WTC11 (cell line): ENCODE results near the gene TMEM156. TPM values are rescaled to one million over a fixed set of nuclear protein-coding genes. Genes with fewer than 3 reads are reported as not detected.
"Not testable (repeated sequence)": the region's sequence is repeated elsewhere in the genome, so short reads cannot be mapped to it uniquely, and the experiment has no call there.

Experiments
- ATAC-seq: fragments of 200-7000 bp; cut with Tn5 transposase; 2 replicates; pipeline ENCODE4 v1.10.0; 2021; ENCODE audit warnings: mild to moderate bottlenecking, moderate library complexity
- CTCF ChIA-PET: fragments of 300-600 bp; sonication (Branson Sonifier 250); formaldehyde crosslinking; loops from one replicate; lab custom pipeline; 2021; ENCODE audit warnings: antibody characterized with exemption; lab: Charles Lee
- POLR2A ChIA-PET: fragments of 350-600 bp; sonication (Branson Sonifier 250); formaldehyde crosslinking; loops from one replicate; lab custom pipeline; 2021; ENCODE audit warnings: antibody characterized with exemption; lab: Charles Lee
- DNase-seq: peaks from one replicate; pipeline ENCODE4 v3.0.0; 2021; ENCODE audit warnings: low spot score
- H3K27ac Mint-ChIP-seq: 2 replicates; pipeline ENCODE4 v1.8.0; 2021; ENCODE audit warnings: mixed read lengths
- H3K27me3 Mint-ChIP-seq: 2 replicates; pipeline ENCODE4 v1.8.0; 2021; ENCODE audit warnings: low read depth, mild to moderate bottlenecking, moderate library complexity, mixed read lengths
- H3K36me3 Mint-ChIP-seq: 2 replicates; pipeline ENCODE4 v1.8.0; 2021; ENCODE audit warnings: mixed read lengths
- H3K4me1 Mint-ChIP-seq: 2 replicates; pipeline ENCODE4 v1.8.0; 2022; ENCODE audit warnings: mixed read lengths
- H3K4me3 Mint-ChIP-seq: 2 replicates; pipeline ENCODE4 v1.8.0; 2021; ENCODE audit warnings: mild to moderate bottlenecking, moderate library complexity, mixed read lengths
- H3K9me3 Mint-ChIP-seq: 2 replicates; pipeline ENCODE4 v1.8.0; 2021; ENCODE audit warnings: mixed read lengths
- CREB1 ChIP-seq: sonication (generic); formaldehyde crosslinking; IDR thresholded peaks from 2 replicates; pipeline ENCODE4 v1.8.0; 2023; ENCODE audit warnings: mild to moderate bottlenecking, missing genetic modification reagents
- GRHL2 ChIP-seq: fragments of 250-450 bp; sonication (Bioruptor Pico); IDR thresholded peaks from 2 replicates; pipeline ENCODE4 v1.8.0; 2022; ENCODE audit warnings: mild to moderate bottlenecking, moderate library complexity; ENCODE audit not compliant: insufficient replicate concordance, severe bottlenecking
- GTF2I ChIP-seq: fragments of 250-450 bp; sonication (Bioruptor Pico); conservative IDR thresholded peaks from 2 replicates; pipeline ENCODE4 v1.4.0; 2021; ENCODE audit warnings: mild to moderate bottlenecking
- HMGA2 ChIP-seq: fragments of 250-450 bp; sonication (Bioruptor Pico); IDR thresholded peaks from 2 replicates; pipeline ENCODE4 v1.4.0; 2021; ENCODE audit warnings: mild to moderate bottlenecking, moderate library complexity
- IRF2 ChIP-seq: sonication (generic); formaldehyde crosslinking; IDR thresholded peaks from 2 replicates; pipeline ENCODE4 v1.8.0; 2022; ENCODE audit warnings: low read depth, missing genetic modification reagents, borderline replicate concordance
- JUN ChIP-seq: sonication (generic); formaldehyde crosslinking; IDR thresholded peaks from 2 replicates; pipeline ENCODE4 v1.8.0; 2023; ENCODE audit warnings: mild to moderate bottlenecking, missing genetic modification reagents
- NFATC4 ChIP-seq: fragments of 250-450 bp; sonication (Bioruptor Pico); IDR thresholded peaks from 2 replicates; pipeline ENCODE4 v1.9.0; 2021; ENCODE audit warnings: mild to moderate bottlenecking
- NR3C1 ChIP-seq: sonication (generic); formaldehyde crosslinking; conservative IDR thresholded peaks from 2 replicates; pipeline ENCODE4 v1.8.1; 2023; ENCODE audit warnings: low read depth, mild to moderate bottlenecking, missing genetic modification reagents
- SMAD3 ChIP-seq: sonication (generic); formaldehyde crosslinking; IDR thresholded peaks from 2 replicates; pipeline ENCODE4 v1.8.0; 2022; ENCODE audit warnings: missing genetic modification reagents, mild to moderate bottlenecking, borderline replicate concordance
- SP1 ChIP-seq: sonication (generic); formaldehyde crosslinking; conservative IDR thresholded peaks from 2 replicates; pipeline ENCODE4 v1.8.1; 2022; ENCODE audit warnings: missing genetic modification reagents
- ZNF232 ChIP-seq: sonication (generic); formaldehyde crosslinking; IDR thresholded peaks from 2 replicates; pipeline ENCODE4 v1.8.0; 2022; ENCODE audit warnings: mild to moderate bottlenecking, missing genetic modification reagents
- ZNF263 ChIP-seq: sonication (generic); formaldehyde crosslinking; IDR thresholded peaks from 2 replicates; pipeline ENCODE4 v1.8.1; 2022; ENCODE audit warnings: low read depth, mild to moderate bottlenecking, moderate library complexity, missing genetic modification reagents
- total RNA-seq: library from RNA; stranded (reverse); gene quantifications from 3 replicates; pipeline ENCODE4 v1.2.3, GENCODE V29; 2021
- TF ChIP-seq, protein P1 (sequence below): sonication (generic); formaldehyde crosslinking; IDR thresholded peaks from 2 replicates; pipeline ENCODE4 v1.8.0; 2022; ENCODE audit warnings: mild to moderate bottlenecking, missing genetic modification reagents
- TF ChIP-seq, protein P2 (sequence below): sonication (generic); formaldehyde crosslinking; IDR thresholded peaks from 2 replicates; pipeline ENCODE4 v1.8.0; 2023; ENCODE audit warnings: mild to moderate bottlenecking, missing genetic modification reagents
- TF ChIP-seq, protein P3 (sequence below): sonication (generic); formaldehyde crosslinking; IDR thresholded peaks from 2 replicates; pipeline ENCODE4 v1.8.1; 2023; ENCODE audit warnings: mild to moderate bottlenecking, moderate library complexity, missing genetic modification reagents
- TF ChIP-seq, protein P4 (sequence below): fragments of 250-450 bp; sonication (Bioruptor Pico); IDR thresholded peaks from 2 replicates; pipeline ENCODE4 v1.9.0; 2021; ENCODE audit warnings: mild to moderate bottlenecking
- TF ChIP-seq, protein P5 (sequence below): sonication (generic); formaldehyde crosslinking; IDR thresholded peaks from 2 replicates; pipeline ENCODE4 v1.8.0; 2022; ENCODE audit warnings: missing genetic modification reagents
- TF ChIP-seq, protein P6 (sequence below): fragments of 250-450 bp; sonication (Bioruptor Pico); IDR thresholded peaks from 2 replicates; pipeline ENCODE4 v1.9.0; 2021; ENCODE audit warnings: mild to moderate bottlenecking
- TF ChIP-seq, protein P7 (sequence below): sonication (generic); formaldehyde crosslinking; IDR thresholded peaks from 2 replicates; pipeline ENCODE4 v1.8.1; 2023; ENCODE audit warnings: mild to moderate bottlenecking, missing genetic modification reagents, moderate library complexity

Gene TMEM156
- total RNA-seq, 1 experiment from 2014 or later = 0.24 TPM

DNA sequence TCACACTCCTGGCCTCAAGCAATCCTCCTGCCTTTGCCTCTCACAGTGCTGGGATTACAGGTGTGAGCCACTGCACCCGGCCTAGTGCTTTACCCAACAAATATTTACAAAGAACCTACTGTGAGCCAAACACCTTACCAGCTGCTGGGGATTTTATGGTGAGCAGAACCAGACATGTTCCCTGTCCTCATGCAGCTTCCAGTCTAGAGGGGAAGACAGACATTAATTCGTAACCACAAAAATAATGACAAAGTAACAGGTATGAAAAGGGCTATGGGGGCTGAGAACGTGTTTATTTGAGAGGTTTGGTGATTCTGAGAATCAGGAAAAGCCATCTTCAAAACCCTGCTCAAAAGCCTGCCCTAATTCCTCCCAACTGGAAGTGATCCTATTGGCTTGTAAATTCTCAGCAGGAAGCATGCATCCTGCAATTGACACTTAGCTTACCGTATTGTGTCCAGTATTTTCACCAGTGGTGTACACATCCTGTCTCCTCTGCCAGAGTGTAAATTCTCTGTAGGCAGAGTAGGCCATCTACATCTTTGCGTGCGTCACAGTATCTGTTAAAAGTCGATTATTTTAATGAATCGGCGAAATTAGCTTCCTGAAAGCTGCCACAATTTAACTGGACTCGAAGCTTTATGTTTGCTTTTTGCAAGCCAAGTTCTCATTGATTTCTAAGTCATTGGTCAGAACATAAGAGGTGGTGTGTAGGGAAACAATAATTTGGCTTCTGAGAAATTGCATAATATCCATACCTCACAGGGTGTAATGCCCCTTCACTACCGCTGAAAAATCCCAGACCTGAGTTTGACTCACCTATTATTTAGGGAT lies 67.0 kb downstream of the TMEM156 start:
- ChIA-PET POLR2A (interaction anchor here (0.5 kb wide), 1 partner anchor 94 kb away, joined by 3 read pairs; no protein-coding TSS in a partner anchor), CTCF (no interaction called here)
- H3K27ac Mint-ChIP-seq = no peak overlapping the region

DNA sequence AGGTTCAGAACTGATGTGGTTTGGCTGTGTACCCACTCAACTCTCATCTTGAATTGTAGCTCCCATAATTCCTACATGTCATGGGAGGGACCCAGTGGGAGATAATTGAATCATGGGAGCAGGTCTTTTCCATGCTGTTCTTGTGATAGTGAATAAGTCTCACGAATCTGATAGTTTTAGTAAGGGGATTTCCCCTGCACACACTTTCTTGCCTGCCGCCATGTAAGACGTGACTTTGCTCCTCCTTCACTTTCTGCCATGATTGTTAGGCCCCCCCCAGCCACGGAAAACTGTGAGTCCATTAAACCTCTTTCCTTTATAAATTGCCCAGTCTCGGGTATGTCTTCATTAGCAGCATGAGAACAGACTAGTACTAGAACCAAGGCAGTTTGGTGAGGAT lies 73.0 kb downstream of the TMEM156 start:
- H3K4me3 Mint-ChIP-seq, DNase-seq, ATAC-seq, POLR2A ChIA-PET, H3K27me3 Mint-ChIP-seq, H3K36me3 Mint-ChIP-seq, H3K27ac Mint-ChIP-seq, H3K4me1 Mint-ChIP-seq, CTCF ChIA-PET: not testable (repeated sequence)
- H3K9me3 Mint-ChIP-seq = peaks cover 16% of the 10 kb centered on the region

More for the DNA sequence above, 67.0 kb downstream of the TMEM156 start:
- Mint-ChIP-seq H3K27me3 (no peaks in the 10 kb centered on the region), H3K9me3 (peaks cover 12% of the 10 kb centered on the region), H3K4me3 (no peak overlapping the region), H3K36me3 (no peaks in the 10 kb centered on the region)
- TF ChIP-seq ZNF263 (CRISPR knock-in tag) (no peak), JUN (CRISPR knock-in tag) (no peak), NR3C1 (CRISPR knock-in tag) (no peak), GTF2I (no peak), GRHL2 (CRISPR knock-in tag) (no peak), SMAD3 (CRISPR knock-in tag) (no peak), SP1 (CRISPR knock-in tag) (no peak), CREB1 (no peak), ZNF232 (no peak), IRF2 (CRISPR knock-in tag) (no peak), NFATC4 (CRISPR knock-in tag) (no peak), HMGA2 (CRISPR knock-in tag) (no peak)
- TF ChIP-seq, protein P1, sequence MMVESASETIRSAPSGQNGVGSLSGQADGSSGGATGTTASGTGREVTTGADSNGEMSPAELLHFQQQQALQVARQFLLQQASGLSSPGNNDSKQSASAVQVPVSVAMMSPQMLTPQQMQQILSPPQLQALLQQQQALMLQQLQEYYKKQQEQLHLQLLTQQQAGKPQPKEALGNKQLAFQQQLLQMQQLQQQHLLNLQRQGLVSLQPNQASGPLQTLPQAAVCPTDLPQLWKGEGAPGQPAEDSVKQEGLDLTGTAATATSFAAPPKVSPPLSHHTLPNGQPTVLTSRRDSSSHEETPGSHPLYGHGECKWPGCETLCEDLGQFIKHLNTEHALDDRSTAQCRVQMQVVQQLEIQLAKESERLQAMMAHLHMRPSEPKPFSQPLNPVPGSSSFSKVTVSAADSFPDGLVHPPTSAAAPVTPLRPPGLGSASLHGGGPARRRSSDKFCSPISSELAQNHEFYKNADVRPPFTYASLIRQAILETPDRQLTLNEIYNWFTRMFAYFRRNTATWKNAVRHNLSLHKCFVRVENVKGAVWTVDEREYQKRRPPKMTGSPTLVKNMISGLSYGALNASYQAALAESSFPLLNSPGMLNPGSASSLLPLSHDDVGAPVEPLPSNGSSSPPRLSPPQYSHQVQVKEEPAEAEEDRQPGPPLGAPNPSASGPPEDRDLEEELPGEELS (CRISPR knock-in tag) = no peak
- TF ChIP-seq, protein P2, sequence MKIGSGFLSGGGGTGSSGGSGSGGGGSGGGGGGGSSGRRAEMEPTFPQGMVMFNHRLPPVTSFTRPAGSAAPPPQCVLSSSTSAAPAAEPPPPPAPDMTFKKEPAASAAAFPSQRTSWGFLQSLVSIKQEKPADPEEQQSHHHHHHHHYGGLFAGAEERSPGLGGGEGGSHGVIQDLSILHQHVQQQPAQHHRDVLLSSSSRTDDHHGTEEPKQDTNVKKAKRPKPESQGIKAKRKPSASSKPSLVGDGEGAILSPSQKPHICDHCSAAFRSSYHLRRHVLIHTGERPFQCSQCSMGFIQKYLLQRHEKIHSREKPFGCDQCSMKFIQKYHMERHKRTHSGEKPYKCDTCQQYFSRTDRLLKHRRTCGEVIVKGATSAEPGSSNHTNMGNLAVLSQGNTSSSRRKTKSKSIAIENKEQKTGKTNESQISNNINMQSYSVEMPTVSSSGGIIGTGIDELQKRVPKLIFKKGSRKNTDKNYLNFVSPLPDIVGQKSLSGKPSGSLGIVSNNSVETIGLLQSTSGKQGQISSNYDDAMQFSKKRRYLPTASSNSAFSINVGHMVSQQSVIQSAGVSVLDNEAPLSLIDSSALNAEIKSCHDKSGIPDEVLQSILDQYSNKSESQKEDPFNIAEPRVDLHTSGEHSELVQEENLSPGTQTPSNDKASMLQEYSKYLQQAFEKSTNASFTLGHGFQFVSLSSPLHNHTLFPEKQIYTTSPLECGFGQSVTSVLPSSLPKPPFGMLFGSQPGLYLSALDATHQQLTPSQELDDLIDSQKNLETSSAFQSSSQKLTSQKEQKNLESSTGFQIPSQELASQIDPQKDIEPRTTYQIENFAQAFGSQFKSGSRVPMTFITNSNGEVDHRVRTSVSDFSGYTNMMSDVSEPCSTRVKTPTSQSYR (CRISPR knock-in tag) = no peak
- TF ChIP-seq, protein P3, sequence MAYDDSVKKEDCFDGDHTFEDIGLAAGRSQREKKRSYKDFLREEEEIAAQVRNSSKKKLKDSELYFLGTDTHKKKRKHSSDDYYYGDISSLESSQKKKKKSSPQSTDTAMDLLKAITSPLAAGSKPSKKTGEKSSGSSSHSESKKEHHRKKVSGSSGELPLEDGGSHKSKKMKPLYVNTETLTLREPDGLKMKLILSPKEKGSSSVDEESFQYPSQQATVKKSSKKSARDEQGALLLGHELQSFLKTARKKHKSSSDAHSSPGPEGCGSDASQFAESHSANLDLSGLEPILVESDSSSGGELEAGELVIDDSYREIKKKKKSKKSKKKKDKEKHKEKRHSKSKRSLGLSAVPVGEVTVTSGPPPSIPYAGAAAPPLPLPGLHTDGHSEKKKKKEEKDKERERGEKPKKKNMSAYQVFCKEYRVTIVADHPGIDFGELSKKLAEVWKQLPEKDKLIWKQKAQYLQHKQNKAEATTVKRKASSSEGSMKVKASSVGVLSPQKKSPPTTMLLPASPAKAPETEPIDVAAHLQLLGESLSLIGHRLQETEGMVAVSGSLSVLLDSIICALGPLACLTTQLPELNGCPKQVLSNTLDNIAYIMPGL (CRISPR knock-in tag) = no peak
- TF ChIP-seq, protein P4, sequence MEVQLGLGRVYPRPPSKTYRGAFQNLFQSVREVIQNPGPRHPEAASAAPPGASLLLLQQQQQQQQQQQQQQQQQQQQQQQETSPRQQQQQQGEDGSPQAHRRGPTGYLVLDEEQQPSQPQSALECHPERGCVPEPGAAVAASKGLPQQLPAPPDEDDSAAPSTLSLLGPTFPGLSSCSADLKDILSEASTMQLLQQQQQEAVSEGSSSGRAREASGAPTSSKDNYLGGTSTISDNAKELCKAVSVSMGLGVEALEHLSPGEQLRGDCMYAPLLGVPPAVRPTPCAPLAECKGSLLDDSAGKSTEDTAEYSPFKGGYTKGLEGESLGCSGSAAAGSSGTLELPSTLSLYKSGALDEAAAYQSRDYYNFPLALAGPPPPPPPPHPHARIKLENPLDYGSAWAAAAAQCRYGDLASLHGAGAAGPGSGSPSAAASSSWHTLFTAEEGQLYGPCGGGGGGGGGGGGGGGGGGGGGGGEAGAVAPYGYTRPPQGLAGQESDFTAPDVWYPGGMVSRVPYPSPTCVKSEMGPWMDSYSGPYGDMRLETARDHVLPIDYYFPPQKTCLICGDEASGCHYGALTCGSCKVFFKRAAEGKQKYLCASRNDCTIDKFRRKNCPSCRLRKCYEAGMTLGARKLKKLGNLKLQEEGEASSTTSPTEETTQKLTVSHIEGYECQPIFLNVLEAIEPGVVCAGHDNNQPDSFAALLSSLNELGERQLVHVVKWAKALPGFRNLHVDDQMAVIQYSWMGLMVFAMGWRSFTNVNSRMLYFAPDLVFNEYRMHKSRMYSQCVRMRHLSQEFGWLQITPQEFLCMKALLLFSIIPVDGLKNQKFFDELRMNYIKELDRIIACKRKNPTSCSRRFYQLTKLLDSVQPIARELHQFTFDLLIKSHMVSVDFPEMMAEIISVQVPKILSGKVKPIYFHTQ (CRISPR knock-in tag) = no peak
- TF ChIP-seq, protein P5, sequence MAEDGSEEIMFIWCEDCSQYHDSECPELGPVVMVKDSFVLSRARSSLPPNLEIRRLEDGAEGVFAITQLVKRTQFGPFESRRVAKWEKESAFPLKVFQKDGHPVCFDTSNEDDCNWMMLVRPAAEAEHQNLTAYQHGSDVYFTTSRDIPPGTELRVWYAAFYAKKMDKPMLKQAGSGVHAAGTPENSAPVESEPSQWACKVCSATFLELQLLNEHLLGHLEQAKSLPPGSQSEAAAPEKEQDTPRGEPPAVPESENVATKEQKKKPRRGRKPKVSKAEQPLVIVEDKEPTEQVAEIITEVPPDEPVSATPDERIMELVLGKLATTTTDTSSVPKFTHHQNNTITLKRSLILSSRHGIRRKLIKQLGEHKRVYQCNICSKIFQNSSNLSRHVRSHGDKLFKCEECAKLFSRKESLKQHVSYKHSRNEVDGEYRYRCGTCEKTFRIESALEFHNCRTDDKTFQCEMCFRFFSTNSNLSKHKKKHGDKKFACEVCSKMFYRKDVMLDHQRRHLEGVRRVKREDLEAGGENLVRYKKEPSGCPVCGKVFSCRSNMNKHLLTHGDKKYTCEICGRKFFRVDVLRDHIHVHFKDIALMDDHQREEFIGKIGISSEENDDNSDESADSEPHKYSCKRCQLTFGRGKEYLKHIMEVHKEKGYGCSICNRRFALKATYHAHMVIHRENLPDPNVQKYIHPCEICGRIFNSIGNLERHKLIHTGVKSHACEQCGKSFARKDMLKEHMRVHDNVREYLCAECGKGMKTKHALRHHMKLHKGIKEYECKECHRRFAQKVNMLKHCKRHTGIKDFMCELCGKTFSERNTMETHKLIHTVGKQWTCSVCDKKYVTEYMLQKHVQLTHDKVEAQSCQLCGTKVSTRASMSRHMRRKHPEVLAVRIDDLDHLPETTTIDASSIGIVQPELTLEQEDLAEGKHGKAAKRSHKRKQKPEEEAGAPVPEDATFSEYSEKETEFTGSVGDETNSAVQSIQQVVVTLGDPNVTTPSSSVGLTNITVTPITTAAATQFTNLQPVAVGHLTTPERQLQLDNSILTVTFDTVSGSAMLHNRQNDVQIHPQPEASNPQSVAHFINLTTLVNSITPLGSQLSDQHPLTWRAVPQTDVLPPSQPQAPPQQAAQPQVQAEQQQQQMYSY (CRISPR knock-in tag) = no peak
- TF ChIP-seq, protein P6, sequence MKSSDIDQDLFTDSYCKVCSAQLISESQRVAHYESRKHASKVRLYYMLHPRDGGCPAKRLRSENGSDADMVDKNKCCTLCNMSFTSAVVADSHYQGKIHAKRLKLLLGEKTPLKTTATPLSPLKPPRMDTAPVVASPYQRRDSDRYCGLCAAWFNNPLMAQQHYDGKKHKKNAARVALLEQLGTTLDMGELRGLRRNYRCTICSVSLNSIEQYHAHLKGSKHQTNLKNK (CRISPR knock-in tag) = no peak
- TF ChIP-seq, protein P7, sequence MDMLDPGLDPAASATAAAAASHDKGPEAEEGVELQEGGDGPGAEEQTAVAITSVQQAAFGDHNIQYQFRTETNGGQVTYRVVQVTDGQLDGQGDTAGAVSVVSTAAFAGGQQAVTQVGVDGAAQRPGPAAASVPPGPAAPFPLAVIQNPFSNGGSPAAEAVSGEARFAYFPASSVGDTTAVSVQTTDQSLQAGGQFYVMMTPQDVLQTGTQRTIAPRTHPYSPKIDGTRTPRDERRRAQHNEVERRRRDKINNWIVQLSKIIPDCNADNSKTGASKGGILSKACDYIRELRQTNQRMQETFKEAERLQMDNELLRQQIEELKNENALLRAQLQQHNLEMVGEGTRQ (CRISPR knock-in tag) = no peak
- TF ChIP-seq, all 79 proteins: peak for 0
- ATAC-seq = no peak
- DNase-seq = no peak
- H3K4me1 Mint-ChIP-seq = 0 out of 2 replicates have a peak, but pooled peaks cover 5% of the 10 kb centered on the region
